Lower leg skin (tissue), 3 donors: ENCODE results near the gene DBN1.

Experiments used
- CTCF ChIP-seq, 3 donors: fragments of 450-650 bp; IDR thresholded peaks; one replicate each; pipeline ENCODE4 v1.5.1; 2016; ENCODE audit warnings: antibody characterized with exemption in 3 of 3, mild to moderate bottlenecking in 3 of 3, moderate library complexity in 2 of 3
- POLR2A ChIP-seq, 2 donors: fragments of 450-650 bp; IDR thresholded peaks; one replicate each; pipeline ENCODE4 v1.6.1; 2016 to 2017; ENCODE audit warnings: antibody characterized with exemption in 2 of 2, mild to moderate bottlenecking in 1 of 2, moderate library complexity in 1 of 2

GRCh38 chr5:177520916-177521513 is 47.6 kb upstream of the DBN1 start:
- TF ChIP-seq CTCF (IDR thresholded peaks at IDR 0.05) (no peak), POLR2A (IDR thresholded peaks at IDR 0.05) (no peak)
